22Rv1 (cell line): ENCODE data around the gene FOXP1.

Experiments
- ZFX ChIP-seq: fragments of 450-650 bp; IDR thresholded peaks from 2 replicates; pipeline ENCODE4 v1.6.1; 2017; ENCODE audit warnings: antibody characterized with exemption, borderline replicate concordance
- TF ChIP-seq, protein P1 (sequence below): fragments of 450-650 bp; IDR thresholded peaks from 2 replicates; pipeline ENCODE4 v1.5.1; 2017; ENCODE audit warnings: mild to moderate bottlenecking

DNA sequence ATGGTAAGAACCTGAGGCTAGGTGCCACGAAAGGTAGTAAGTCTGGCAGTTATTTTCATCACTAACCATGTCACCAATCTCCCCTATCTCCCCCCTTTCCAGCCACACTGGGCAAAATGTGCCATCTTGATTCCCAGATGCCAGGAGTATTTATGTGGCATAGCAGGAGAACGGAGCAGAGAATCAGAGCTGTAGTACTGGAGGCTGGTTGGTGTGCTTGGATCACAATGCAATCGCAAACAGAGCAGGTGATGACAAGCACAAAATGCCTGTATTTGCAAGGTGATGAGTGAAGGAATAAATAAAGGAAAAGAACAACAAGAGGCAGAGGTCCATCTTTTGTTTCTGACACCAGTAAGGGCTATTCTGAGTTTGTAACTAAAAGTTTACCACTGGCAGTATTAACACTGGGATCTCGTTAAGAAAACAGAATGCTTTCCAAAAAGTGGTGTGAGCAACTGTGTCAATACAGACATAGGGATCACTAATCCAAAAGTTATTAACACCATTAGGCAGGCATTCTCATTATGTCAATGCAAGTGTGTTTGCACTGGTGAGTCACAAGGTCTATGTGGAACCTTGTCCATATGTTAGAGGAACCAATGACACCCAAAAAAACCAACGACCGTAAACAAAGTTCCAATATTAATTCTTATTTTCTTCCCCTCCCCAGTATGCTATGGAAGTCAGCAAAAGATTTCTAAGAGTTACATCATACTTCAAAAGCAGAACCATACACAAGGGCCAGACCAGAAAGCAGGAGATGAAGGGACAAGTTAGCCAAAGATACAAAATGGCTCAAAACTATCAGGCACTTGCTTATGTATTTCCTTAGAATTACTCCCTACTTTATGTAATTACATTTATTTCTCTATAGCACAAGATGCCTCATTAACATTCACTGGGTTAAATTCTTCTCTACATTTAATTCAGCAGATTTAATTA, 556.6 kb downstream of the FOXP1 start:
- TF ChIP-seq, protein P1, sequence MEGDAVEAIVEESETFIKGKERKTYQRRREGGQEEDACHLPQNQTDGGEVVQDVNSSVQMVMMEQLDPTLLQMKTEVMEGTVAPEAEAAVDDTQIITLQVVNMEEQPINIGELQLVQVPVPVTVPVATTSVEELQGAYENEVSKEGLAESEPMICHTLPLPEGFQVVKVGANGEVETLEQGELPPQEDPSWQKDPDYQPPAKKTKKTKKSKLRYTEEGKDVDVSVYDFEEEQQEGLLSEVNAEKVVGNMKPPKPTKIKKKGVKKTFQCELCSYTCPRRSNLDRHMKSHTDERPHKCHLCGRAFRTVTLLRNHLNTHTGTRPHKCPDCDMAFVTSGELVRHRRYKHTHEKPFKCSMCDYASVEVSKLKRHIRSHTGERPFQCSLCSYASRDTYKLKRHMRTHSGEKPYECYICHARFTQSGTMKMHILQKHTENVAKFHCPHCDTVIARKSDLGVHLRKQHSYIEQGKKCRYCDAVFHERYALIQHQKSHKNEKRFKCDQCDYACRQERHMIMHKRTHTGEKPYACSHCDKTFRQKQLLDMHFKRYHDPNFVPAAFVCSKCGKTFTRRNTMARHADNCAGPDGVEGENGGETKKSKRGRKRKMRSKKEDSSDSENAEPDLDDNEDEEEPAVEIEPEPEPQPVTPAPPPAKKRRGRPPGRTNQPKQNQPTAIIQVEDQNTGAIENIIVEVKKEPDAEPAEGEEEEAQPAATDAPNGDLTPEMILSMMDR = no peak
- no peak for TF ChIP-seq ZFX
